HT1080 (cell line): ENCODE measurements around the gene MRPL50. TPM values are rescaled to one million over a fixed set of nuclear protein-coding genes. Genes with fewer than 3 reads are reported as not detected.

Source experiments
- DNase-seq: peaks from one replicate; pipeline ENCODE4 v3.0.0-alpha.2; 2015; ENCODE audit warnings: low read depth
- total RNA-seq: library from RNA; depleted of rRNA; stranded (reverse); fragments of >200 nt; shearing (Covaris generic); gene quantifications from 2 replicates; pipeline ENCODE4 v1.2.3, GENCODE V29; 2014; rRNA removed

The MRPL50 gene
- total RNA-seq, 1 experiment from 2014 or later, result 25.2 TPM

GRCh38 chr9:101341958-101342357 is 56.5 kb downstream of the MRPL50 start:
- no peak for DNase-seq

Other genes with a start within 250 kb of the MRPL50 start
- gene BAAT, start 13.6 kb downstream of the MRPL50 start, total RNA-seq, result 0.03 TPM in 1 of 2 replicates, not detected in the other
- 6.8 and 7.8 TPM in 2 replicates for gene ZNF189, start 233 bp upstream of the MRPL50 start, total RNA-seq
- gene ALDOB, start 37.2 kb upstream of the MRPL50 start, total RNA-seq, result not detected in 2 replicates
- 29.5 and 30.9 TPM in 2 replicates for gene RNF20, start 135.2 kb upstream of the MRPL50 start, total RNA-seq
- not detected in 2 replicates for gene PPP3R2, start 196.4 kb upstream of the MRPL50 start, total RNA-seq